ENCODE data around the gene SSR1. TPM values are rescaled to one million over a fixed set of nuclear protein-coding genes. Genes with fewer than 3 reads are reported as not detected.

Gene SSR1
- total and polyA plus RNA-seq, 2 of the 13 experiments (the other 11 are each of a cell fraction or from before 2014, with no cell fraction given), result 203 to 243 TPM

DNA sequence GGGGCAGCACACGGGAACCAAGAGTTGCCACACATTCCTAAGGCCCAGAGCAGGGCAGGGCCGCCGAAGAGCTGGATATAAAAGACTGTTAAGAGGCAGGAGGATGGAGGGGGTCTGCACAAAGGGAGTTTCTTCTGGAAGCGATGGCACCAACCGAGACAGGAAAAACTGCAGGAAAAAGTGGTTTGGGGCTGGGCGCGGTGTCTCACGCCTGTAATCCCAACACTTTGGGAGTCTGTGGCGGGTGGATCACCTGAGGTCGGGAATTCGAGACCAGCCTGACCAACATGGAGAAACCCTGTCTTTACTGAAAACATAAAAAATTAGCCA is 41.8 kb downstream of the SSR1 start (continued):
- TF ChIP-seq ZNF224 (CRISPR knock-in tag; IDR thresholded peaks at IDR 0.05) (0 out of 2 replicates have a peak, but pooled peaks have one; percentile 18), JDP2 (CRISPR knock-in tag; IDR thresholded peaks at IDR 0.05; ENCODE audit: borderline replicate concordance) (no peak), SP4 (CRISPR knock-in tag; IDR thresholded peaks at IDR 0.05) (peak; percentile 48; the same call in 1 of the 2 replicates), NR3C1 (CRISPR knock-in tag; IDR thresholded peaks at IDR 0.05) (no peak), KAT2B (IDR thresholded peaks at IDR 0.05; ENCODE audit: borderline replicate concordance, low read depth, low read length) (no peak), SPEN (CRISPR knock-in tag; IDR thresholded peaks at IDR 0.05; ENCODE audit: low read depth) (peak; percentile 10; the same call in 1 of the 2 replicates), ZNF20 (CRISPR knock-in tag; IDR thresholded peaks at IDR 0.05) (no peak), SKI (IDR thresholded peaks at IDR 0.05; ENCODE audit: partially characterized antibody) (no peak), ZFYVE20 (CRISPR knock-in tag; IDR thresholded peaks at IDR 0.05; ENCODE audit: borderline replicate concordance, low read depth) (peak; percentile 35; the same call in 1 of the 2 replicates), ZNF605 (CRISPR knock-in tag; IDR thresholded peaks at IDR 0.05) (peak; percentile 31; the same call in 1 of the 2 replicates), JUNB (CRISPR knock-in tag; IDR thresholded peaks at IDR 0.05; ENCODE audit: borderline replicate concordance) (no peak), TCF12 (IDR thresholded peaks at IDR 0.05) (no peak), TCF12 (CRISPR knock-in tag; IDR thresholded peaks at IDR 0.05) (0 out of 2 replicates have a peak, but pooled peaks have one; percentile 22), ZNF564 (CRISPR knock-in tag; IDR thresholded peaks at IDR 0.05) (0 out of 2 replicates have a peak, but pooled peaks have one; percentile 55)
- TF ChIP-seq, protein P1, sequence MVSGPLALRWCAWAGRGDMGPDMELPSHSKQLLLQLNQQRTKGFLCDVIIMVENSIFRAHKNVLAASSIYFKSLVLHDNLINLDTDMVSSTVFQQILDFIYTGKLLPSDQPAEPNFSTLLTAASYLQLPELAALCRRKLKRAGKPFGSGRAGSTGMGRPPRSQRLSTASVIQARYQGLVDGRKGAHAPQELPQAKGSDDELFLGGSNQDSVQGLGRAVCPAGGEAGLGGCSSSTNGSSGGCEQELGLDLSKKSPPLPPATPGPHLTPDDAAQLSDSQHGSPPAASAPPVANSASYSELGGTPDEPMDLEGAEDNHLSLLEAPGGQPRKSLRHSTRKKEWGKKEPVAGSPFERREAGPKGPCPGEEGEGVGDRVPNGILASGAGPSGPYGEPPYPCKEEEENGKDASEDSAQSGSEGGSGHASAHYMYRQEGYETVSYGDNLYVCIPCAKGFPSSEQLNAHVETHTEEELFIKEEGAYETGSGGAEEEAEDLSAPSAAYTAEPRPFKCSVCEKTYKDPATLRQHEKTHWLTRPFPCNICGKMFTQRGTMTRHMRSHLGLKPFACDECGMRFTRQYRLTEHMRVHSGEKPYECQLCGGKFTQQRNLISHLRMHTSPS (CRISPR knock-in tag; IDR thresholded peaks at IDR 0.05; ENCODE audit: low read depth), result 0 out of 2 replicates have a peak, but pooled peaks have one; percentile 22
- TF ChIP-seq, protein P2, sequence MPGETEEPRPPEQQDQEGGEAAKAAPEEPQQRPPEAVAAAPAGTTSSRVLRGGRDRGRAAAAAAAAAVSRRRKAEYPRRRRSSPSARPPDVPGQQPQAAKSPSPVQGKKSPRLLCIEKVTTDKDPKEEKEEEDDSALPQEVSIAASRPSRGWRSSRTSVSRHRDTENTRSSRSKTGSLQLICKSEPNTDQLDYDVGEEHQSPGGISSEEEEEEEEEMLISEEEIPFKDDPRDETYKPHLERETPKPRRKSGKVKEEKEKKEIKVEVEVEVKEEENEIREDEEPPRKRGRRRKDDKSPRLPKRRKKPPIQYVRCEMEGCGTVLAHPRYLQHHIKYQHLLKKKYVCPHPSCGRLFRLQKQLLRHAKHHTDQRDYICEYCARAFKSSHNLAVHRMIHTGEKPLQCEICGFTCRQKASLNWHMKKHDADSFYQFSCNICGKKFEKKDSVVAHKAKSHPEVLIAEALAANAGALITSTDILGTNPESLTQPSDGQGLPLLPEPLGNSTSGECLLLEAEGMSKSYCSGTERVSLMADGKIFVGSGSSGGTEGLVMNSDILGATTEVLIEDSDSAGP (CRISPR knock-in tag; IDR thresholded peaks at IDR 0.05; ENCODE audit: borderline replicate concordance), result 0 out of 2 replicates have a peak, but pooled peaks have one; percentile 36
- TF ChIP-seq, protein P3, sequence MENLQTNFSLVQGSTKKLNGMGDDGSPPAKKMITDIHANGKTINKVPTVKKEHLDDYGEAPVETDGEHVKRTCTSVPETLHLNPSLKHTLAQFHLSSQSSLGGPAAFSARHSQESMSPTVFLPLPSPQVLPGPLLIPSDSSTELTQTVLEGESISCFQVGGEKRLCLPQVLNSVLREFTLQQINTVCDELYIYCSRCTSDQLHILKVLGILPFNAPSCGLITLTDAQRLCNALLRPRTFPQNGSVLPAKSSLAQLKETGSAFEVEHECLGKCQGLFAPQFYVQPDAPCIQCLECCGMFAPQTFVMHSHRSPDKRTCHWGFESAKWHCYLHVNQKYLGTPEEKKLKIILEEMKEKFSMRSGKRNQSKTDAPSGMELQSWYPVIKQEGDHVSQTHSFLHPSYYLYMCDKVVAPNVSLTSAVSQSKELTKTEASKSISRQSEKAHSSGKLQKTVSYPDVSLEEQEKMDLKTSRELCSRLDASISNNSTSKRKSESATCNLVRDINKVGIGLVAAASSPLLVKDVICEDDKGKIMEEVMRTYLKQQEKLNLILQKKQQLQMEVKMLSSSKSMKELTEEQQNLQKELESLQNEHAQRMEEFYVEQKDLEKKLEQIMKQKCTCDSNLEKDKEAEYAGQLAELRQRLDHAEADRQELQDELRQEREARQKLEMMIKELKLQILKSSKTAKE (CRISPR knock-in tag; IDR thresholded peaks at IDR 0.05; ENCODE audit: borderline replicate concordance), result no peak
- TF ChIP-seq, protein P4, sequence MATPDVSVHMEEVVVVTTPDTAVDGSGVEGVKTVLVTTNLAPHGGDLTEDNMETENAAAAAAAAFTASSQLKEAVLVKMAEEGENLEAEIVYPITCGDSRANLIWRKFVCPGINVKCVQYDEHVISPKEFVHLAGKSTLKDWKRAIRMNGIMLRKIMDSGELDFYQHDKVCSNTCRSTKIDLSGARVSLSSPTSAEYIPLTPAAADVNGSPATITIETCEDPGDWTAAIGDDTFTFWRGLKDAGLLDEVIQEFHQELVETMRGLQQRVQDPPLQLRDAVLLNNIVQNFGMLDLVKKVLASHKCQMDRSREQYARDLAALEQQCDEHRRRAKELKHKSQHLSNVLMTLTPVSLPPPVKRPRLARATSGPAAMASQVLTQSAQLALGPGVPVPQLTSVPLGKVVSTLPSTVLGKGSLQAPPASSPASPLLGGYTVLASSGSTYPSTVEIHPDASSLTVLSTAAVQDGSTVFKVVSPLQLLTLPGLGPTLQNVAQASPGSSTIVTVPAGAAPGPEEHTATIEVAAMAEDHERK (CRISPR knock-in tag; IDR thresholded peaks at IDR 0.05; ENCODE audit: low read depth), result no peak
- TF ChIP-seq, protein P5, sequence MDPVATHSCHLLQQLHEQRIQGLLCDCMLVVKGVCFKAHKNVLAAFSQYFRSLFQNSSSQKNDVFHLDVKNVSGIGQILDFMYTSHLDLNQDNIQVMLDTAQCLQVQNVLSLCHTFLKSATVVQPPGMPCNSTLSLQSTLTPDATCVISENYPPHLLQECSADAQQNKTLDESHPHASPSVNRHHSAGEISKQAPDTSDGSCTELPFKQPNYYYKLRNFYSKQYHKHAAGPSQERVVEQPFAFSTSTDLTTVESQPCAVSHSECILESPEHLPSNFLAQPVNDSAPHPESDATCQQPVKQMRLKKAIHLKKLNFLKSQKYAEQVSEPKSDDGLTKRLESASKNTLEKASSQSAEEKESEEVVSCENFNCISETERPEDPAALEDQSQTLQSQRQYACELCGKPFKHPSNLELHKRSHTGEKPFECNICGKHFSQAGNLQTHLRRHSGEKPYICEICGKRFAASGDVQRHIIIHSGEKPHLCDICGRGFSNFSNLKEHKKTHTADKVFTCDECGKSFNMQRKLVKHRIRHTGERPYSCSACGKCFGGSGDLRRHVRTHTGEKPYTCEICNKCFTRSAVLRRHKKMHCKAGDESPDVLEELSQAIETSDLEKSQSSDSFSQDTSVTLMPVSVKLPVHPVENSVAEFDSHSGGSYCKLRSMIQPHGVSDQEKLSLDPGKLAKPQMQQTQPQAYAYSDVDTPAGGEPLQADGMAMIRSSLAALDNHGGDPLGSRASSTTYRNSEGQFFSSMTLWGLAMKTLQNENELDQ (CRISPR knock-in tag; IDR thresholded peaks at IDR 0.05; ENCODE audit: borderline replicate concordance), result no peak
- TF ChIP-seq, protein P6, sequence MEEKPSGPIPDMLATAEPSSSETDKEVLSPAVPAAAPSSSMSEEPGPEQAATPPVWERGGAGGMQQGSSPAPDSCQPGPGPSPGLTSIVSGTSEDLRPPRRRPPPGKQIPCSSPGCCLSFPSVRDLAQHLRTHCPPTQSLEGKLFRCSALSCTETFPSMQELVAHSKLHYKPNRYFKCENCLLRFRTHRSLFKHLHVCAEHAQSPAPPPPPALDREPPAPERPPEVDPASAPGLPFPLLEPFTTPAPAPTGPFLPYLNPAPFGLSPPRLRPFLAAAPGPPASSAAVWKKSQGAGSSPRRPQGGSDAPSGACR (CRISPR knock-in tag; IDR thresholded peaks at IDR 0.05), result 0 out of 2 replicates have a peak, but pooled peaks have one; percentile 29
